K562 (cell line): ENCODE results near the gene CNDP1.

Experiments used
- CEBPB ChIP-seq: fragments of 450-650 bp; IDR thresholded peaks from 2 replicates; pipeline ENCODE4 v1.6.1; 2016; ENCODE audit warnings: missing genetic modification characterization, missing compliant biosample characterization
- EZH2 ChIP-seq: IDR thresholded peaks from 2 replicates; pipeline ENCODE4 v1.6.1; 2012; ENCODE audit warnings: low read depth, mild to moderate bottlenecking, inconsistent platforms, low read length, borderline replicate concordance
- MAX ChIP-seq: sonication (generic); formaldehyde crosslinking; IDR thresholded peaks from 2 replicates; pipeline ENCODE4 v1.9.0; 2022; ENCODE audit warnings: mild to moderate bottlenecking, missing genetic modification reagents
- NR3C1 ChIP-seq: sonication (generic); formaldehyde crosslinking; IDR thresholded peaks from 2 replicates; pipeline ENCODE4 v1.8.1; 2022; ENCODE audit warnings: missing genetic modification reagents
- POLR2A ChIP-seq: fragments of 450-650 bp; conservative IDR thresholded peaks from 2 replicates; pipeline ENCODE4 v1.6.1; 2016
- POLR2AphosphoS5 ChIP-seq: IDR thresholded peaks from 2 replicates; pipeline ENCODE4 v1.6.1; 2011; ENCODE audit warnings: mild to moderate bottlenecking, low read depth, low read length, moderate library complexity; ENCODE audit not compliant: control insufficient read depth, insufficient read depth
- TFAP4 ChIP-seq: sonication (generic); formaldehyde crosslinking; IDR thresholded peaks from 2 replicates; pipeline ENCODE4 v1.8.0; 2022; ENCODE audit warnings: missing genetic modification reagents, mild to moderate bottlenecking, moderate library complexity, borderline replicate concordance
- ZFP1 ChIP-seq: fragments of 450-650 bp; formaldehyde crosslinking; IDR thresholded peaks from 2 replicates; pipeline ENCODE4 v1.4.0; 2020; ENCODE audit warnings: mild to moderate bottlenecking, mixed read lengths
- ZNF384 ChIP-seq: IDR thresholded peaks from 2 replicates; pipeline ENCODE4 v1.6.1; 2012; ENCODE audit warnings: low read depth, low read length, improper control_type of control experiment
- TF ChIP-seq, protein P1 (sequence below): sonication (generic); formaldehyde crosslinking; IDR thresholded peaks from 2 replicates; pipeline ENCODE4 v1.8.1; 2023; ENCODE audit warnings: mild to moderate bottlenecking, missing genetic modification reagents, moderate library complexity
- TF ChIP-seq, protein P2 (sequence below): IDR thresholded peaks from 2 replicates; pipeline ENCODE4 v1.6.1; 2016; ENCODE audit warnings: missing genetic modification characterization, missing compliant biosample characterization
- TF ChIP-seq, protein P3 (sequence below): sonication (generic); formaldehyde crosslinking; IDR thresholded peaks from 2 replicates; pipeline ENCODE4 v1.8.1; 2023; ENCODE audit warnings: missing genetic modification reagents, mild to moderate bottlenecking, borderline replicate concordance
- TF ChIP-seq, protein P4 (sequence below), 3 experiments: IDR thresholded peaks in 2 of 3; conservative IDR thresholded peaks in 1 of 3; 2 replicates each; pipeline ENCODE4 v1.5.1; 2011 to 2012; ENCODE audit warnings: low read length in 3 of 3, mild to moderate bottlenecking in 3 of 3, control low read depth in 2 of 3, improper control_type of control experiment in 1 of 3, inconsistent platforms in 1 of 3, low read depth in 1 of 3, mixed read lengths in 1 of 3, moderate library complexity in 1 of 3; ENCODE audit not compliant: insufficient read depth in 2 of 3
- TF ChIP-seq, protein P5 (sequence below): fragments of 250-450 bp; sonication (Bioruptor Pico); IDR thresholded peaks from 2 replicates; pipeline ENCODE4 v1.4.0; 2020; ENCODE audit warnings: mild to moderate bottlenecking

- no peak for TF ChIP-seq POLR2A
- no peak for TF ChIP-seq EZH2
- no peak for TF ChIP-seq ZNF384
- no peak for TF ChIP-seq CEBPB (tag)
- TF ChIP-seq, protein P1, sequence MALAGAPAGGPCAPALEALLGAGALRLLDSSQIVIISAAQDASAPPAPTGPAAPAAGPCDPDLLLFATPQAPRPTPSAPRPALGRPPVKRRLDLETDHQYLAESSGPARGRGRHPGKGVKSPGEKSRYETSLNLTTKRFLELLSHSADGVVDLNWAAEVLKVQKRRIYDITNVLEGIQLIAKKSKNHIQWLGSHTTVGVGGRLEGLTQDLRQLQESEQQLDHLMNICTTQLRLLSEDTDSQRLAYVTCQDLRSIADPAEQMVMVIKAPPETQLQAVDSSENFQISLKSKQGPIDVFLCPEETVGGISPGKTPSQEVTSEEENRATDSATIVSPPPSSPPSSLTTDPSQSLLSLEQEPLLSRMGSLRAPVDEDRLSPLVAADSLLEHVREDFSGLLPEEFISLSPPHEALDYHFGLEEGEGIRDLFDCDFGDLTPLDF (CRISPR knock-in tag), result no peak
- TF ChIP-seq, protein P2, sequence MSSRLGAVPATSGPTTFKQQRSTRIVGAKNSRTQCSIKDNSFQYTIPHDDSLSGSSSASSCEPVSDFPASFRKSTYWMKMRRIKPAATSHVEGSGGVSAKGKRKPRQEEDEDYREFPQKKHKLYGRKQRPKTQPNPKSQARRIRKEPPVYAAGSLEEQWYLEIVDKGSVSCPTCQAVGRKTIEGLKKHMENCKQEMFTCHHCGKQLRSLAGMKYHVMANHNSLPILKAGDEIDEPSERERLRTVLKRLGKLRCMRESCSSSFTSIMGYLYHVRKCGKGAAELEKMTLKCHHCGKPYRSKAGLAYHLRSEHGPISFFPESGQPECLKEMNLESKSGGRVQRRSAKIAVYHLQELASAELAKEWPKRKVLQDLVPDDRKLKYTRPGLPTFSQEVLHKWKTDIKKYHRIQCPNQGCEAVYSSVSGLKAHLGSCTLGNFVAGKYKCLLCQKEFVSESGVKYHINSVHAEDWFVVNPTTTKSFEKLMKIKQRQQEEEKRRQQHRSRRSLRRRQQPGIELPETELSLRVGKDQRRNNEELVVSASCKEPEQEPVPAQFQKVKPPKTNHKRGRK (tag), result no peak
- TF ChIP-seq, protein P3, sequence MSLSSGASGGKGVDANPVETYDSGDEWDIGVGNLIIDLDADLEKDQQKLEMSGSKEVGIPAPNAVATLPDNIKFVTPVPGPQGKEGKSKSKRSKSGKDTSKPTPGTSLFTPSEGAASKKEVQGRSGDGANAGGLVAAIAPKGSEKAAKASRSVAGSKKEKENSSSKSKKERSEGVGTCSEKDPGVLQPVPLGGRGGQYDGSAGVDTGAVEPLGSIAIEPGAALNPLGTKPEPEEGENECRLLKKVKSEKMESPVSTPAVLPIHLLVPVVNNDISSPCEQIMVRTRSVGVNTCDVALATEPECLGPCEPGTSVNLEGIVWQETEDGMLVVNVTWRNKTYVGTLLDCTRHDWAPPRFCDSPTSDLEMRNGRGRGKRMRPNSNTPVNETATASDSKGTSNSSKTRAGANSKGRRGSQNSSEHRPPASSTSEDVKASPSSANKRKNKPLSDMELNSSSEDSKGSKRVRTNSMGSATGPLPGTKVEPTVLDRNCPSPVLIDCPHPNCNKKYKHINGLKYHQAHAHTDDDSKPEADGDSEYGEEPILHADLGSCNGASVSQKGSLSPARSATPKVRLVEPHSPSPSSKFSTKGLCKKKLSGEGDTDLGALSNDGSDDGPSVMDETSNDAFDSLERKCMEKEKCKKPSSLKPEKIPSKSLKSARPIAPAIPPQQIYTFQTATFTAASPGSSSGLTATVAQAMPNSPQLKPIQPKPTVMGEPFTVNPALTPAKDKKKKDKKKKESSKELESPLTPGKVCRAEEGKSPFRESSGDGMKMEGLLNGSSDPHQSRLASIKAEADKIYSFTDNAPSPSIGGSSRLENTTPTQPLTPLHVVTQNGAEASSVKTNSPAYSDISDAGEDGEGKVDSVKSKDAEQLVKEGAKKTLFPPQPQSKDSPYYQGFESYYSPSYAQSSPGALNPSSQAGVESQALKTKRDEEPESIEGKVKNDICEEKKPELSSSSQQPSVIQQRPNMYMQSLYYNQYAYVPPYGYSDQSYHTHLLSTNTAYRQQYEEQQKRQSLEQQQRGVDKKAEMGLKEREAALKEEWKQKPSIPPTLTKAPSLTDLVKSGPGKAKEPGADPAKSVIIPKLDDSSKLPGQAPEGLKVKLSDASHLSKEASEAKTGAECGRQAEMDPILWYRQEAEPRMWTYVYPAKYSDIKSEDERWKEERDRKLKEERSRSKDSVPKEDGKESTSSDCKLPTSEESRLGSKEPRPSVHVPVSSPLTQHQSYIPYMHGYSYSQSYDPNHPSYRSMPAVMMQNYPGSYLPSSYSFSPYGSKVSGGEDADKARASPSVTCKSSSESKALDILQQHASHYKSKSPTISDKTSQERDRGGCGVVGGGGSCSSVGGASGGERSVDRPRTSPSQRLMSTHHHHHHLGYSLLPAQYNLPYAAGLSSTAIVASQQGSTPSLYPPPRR (CRISPR knock-in tag), result no peak
- TF ChIP-seq NR3C1, result no peak
- TF ChIP-seq, protein P4, sequence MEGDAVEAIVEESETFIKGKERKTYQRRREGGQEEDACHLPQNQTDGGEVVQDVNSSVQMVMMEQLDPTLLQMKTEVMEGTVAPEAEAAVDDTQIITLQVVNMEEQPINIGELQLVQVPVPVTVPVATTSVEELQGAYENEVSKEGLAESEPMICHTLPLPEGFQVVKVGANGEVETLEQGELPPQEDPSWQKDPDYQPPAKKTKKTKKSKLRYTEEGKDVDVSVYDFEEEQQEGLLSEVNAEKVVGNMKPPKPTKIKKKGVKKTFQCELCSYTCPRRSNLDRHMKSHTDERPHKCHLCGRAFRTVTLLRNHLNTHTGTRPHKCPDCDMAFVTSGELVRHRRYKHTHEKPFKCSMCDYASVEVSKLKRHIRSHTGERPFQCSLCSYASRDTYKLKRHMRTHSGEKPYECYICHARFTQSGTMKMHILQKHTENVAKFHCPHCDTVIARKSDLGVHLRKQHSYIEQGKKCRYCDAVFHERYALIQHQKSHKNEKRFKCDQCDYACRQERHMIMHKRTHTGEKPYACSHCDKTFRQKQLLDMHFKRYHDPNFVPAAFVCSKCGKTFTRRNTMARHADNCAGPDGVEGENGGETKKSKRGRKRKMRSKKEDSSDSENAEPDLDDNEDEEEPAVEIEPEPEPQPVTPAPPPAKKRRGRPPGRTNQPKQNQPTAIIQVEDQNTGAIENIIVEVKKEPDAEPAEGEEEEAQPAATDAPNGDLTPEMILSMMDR (IDR thresholded peaks at IDR 0.05 in 2 of 3, conservative IDR thresholded peaks at IDR 0.05 in 1 of 3; ENCODE audit: insufficient read depth in 2 of 3, low read depth in 1 of 3, low read length in 3 of 3), result no peak
- TF ChIP-seq MAX (CRISPR knock-in tag), result no peak
- no peak for TF ChIP-seq POLR2AphosphoS5
- TF ChIP-seq ZFP1 (CRISPR knock-in tag), result no peak
- TF ChIP-seq TFAP4 (CRISPR knock-in tag), result no peak
- TF ChIP-seq, protein P5, sequence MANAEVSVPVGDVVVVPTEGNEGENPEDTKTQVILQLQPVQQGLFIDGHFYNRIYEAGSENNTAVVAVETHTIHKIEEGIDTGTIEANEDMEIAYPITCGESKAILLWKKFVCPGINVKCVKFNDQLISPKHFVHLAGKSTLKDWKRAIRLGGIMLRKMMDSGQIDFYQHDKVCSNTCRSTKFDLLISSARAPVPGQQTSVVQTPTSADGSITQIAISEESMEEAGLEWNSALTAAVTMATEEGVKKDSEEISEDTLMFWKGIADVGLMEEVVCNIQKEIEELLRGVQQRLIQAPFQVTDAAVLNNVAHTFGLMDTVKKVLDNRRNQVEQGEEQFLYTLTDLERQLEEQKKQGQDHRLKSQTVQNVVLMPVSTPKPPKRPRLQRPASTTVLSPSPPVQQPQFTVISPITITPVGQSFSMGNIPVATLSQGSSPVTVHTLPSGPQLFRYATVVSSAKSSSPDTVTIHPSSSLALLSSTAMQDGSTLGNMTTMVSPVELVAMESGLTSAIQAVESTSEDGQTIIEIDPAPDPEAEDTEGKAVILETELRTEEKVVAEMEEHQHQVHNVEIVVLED (CRISPR knock-in tag), result no peak
Measured at GRCh38 chr18:74595431-74595830, 61.1 kb downstream of the CNDP1 start.
